ENCODE measurements around the gene DHFR2. TPM values are rescaled to one million over a fixed set of nuclear protein-coding genes. Genes with fewer than 3 reads are reported as not detected.

Gene DHFR2
- total RNA-seq, 5 donors from 2014 or later (not counting 1 experiment from before 2014, with no cell fraction given) = 3.5 to 11.4 (median 8.6) TPM

DNA sequence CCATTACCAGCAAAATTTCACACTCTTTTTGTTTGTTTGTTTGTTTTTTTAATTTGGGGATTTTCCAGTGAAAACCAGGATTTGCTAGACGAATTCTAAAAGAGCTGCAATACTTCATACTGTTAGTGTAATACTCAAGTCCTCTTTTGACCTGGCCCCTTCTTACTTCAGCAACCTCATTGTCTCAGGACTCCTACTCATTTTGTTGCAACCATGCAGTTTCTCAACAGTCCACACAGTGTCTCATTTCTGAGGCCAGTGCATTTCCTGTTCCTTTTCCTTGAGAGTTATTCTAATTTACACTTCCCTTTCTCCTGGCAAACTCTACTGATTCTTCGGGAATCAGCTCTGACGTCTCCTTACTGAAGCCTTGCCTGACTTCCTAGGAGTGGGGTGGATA, 35.7 kb upstream of the DHFR2 start:
- H3K4me3 ChIP-seq (ENCODE audit: control insufficient read depth in 1 of 2, extremely low read depth in 1 of 2, low read length in 1 of 2) = no peak overlapping the region
- H3K9me3 Mint-ChIP-seq = no peaks in the 10 kb centered on the region
- no peaks in the 10 kb centered on the region for H3K4me1 ChIP-seq (ENCODE audit: control insufficient read depth in 1 of 2, extremely low read depth in 1 of 2, insufficient read depth in 2 of 2, low read length in 2 of 2)
- H3K9me3 ChIP-seq = no peaks in the 10 kb centered on the region
- CTCF ChIA-PET = no interaction called here
- H3K36me3 Mint-ChIP-seq = peaks cover 56% of the 10 kb centered on the region
- no CpG with 5 or more reads among the region's 3 CpGs for WGBS (ENCODE audit: insufficient coverage)
- POLR2A ChIA-PET = no interaction called here
- H3K27me3 Mint-ChIP-seq = no peaks in the 10 kb centered on the region
- H3K4me1 Mint-ChIP-seq = no peaks in the 10 kb centered on the region
- no peak overlapping the region for H3K27ac ChIP-seq (ENCODE audit: low read length)
- ATAC-seq (replicated peaks in 1 of 4) = no peak
- no peak overlapping the region for H3K27ac Mint-ChIP-seq
- no peak overlapping the region for H3K4me3 Mint-ChIP-seq
- peaks cover 5 to 66% of the 10 kb centered on the region in 2 donors for H3K36me3 ChIP-seq (ENCODE audit: control insufficient read depth in 2 of 2, extremely low read depth in 1 of 2, insufficient read depth in 1 of 2, low read length in 1 of 2)
- no peaks in the 10 kb centered on the region for H3K27me3 ChIP-seq (replicated peaks in 1 of 2; ENCODE audit: control insufficient read depth in 2 of 2, extremely low read depth in 1 of 2, insufficient read depth in 2 of 2, low read length in 1 of 2)
- DNase-seq = no peak

DNA sequence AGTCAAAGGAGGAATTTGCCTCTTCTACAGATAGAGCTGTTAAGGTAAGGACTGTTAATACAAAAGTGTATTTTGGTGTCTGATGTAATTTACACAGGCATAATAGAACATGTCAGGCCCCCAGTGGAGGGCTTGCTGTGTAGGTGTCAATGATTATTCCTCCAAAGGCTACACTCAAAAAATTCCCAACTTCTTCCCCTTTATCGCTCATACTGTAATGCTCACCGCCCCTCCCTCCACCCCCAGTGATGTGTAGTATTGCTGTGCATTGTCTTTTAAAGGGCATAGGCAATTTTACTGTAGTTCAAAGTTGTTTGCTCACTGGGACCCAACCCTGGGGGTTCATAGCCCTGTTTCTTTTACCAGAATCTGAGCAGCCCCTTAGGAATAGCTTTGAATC, 32.4 kb upstream of the DHFR2 start:
- H3K36me3 ChIP-seq (ENCODE audit: control insufficient read depth in 2 of 2, extremely low read depth in 1 of 2, insufficient read depth in 1 of 2, low read length in 1 of 2) = peaks cover 5 to 76% of the 10 kb centered on the region in 2 donors
- no peak overlapping the region for H3K4me3 ChIP-seq (ENCODE audit: control insufficient read depth in 1 of 2, extremely low read depth in 1 of 2, low read length in 1 of 2)
- Mint-ChIP-seq H3K4me1 (no peaks in the 10 kb centered on the region), H3K9me3 (no peaks in the 10 kb centered on the region), H3K36me3 (peaks cover 68% of the 10 kb centered on the region), H3K27ac (no peak overlapping the region), H3K4me3 (no peak overlapping the region), H3K27me3 (no peaks in the 10 kb centered on the region)
- no peak overlapping the region for H3K27ac ChIP-seq (ENCODE audit: low read length)
- H3K9me3 ChIP-seq = no peaks in the 10 kb centered on the region
- ATAC-seq (replicated peaks in 1 of 4) (no peak), DNase-seq (no peak)
- POLR2A ChIA-PET = interaction anchor here in 1 of 2 donors (0.6 kb wide), 1 partner anchor 105 kb away, joined by 4 read pairs; no protein-coding TSS in a partner anchor
- no peaks in the 10 kb centered on the region for H3K4me1 ChIP-seq (ENCODE audit: control insufficient read depth in 1 of 2, extremely low read depth in 1 of 2, insufficient read depth in 2 of 2, low read length in 2 of 2)
- CTCF ChIA-PET = interaction anchor here (0.6 kb wide), 2 partner anchors 29 to 92 kb away, joined by 3 to 5 read pairs; no protein-coding TSS in a partner anchor
- no peaks in the 10 kb centered on the region for H3K27me3 ChIP-seq (replicated peaks in 1 of 2; ENCODE audit: control insufficient read depth in 2 of 2, extremely low read depth in 1 of 2, insufficient read depth in 2 of 2, low read length in 1 of 2)
- WGBS (ENCODE audit: insufficient coverage) = no CpG with 5 or more reads among the region's 2 CpGs

- WGBS (ENCODE audit: insufficient coverage) = 80% methylated on average over 1 of the region's 1 CpG
- Histone ChIP-seq H3K27ac (ENCODE audit: low read length) (no peak overlapping the region), H3K4me1 (ENCODE audit: control insufficient read depth in 1 of 2, extremely low read depth in 1 of 2, insufficient read depth in 2 of 2, low read length in 2 of 2) (no peaks in the 10 kb centered on the region), H3K4me3 (ENCODE audit: control insufficient read depth in 1 of 2, extremely low read depth in 1 of 2, low read length in 1 of 2) (no peak overlapping the region), H3K27me3 (replicated peaks in 1 of 2; ENCODE audit: control insufficient read depth in 2 of 2, extremely low read depth in 1 of 2, insufficient read depth in 2 of 2, low read length in 1 of 2) (no peaks in the 10 kb centered on the region), H3K36me3 (ENCODE audit: control insufficient read depth in 2 of 2, extremely low read depth in 1 of 2, insufficient read depth in 1 of 2, low read length in 1 of 2) (peaks cover 5 to 67% of the 10 kb centered on the region in 2 donors), H3K9me3 (no peaks in the 10 kb centered on the region)
- ATAC-seq (replicated peaks in 1 of 4) (no peak), DNase-seq (no peak)
- Mint-ChIP-seq H3K9me3 (no peaks in the 10 kb centered on the region), H3K4me3 (no peak overlapping the region), H3K4me1 (no peaks in the 10 kb centered on the region), H3K27ac (no peak overlapping the region), H3K27me3 (no peaks in the 10 kb centered on the region), H3K36me3 (peaks cover 68% of the 10 kb centered on the region)
- ChIA-PET POLR2A (no interaction called here), CTCF (no interaction called here)
Measured at GRCh38 chr3:94093151-94093550, 30.4 kb upstream of the DHFR2 start.

DNA sequence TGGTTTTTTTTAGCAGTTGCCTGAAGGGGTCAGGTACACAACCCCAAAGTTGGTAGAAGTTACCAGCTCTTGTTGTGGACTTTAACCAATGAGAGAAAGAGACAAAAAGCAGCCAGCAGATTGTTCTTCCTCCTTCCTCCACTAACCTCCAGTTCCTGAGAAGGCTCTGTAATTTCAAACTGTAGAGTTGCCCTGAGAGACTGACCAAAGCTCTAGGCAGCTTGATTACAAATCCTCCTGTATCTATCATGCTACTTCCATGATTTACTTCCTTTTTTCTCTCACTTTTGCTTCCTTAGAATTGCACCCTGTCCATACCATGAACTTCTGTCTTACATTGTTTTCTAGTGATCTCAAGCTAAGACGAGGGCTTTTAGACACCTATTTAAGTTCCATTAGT, 29.4 kb upstream of the DHFR2 start:
- no peaks in the 10 kb centered on the region for H3K9me3 Mint-ChIP-seq
- H3K27ac Mint-ChIP-seq = no peak overlapping the region
- Histone ChIP-seq H3K4me1 (ENCODE audit: control insufficient read depth in 1 of 2, extremely low read depth in 1 of 2, insufficient read depth in 2 of 2, low read length in 2 of 2) (no peaks in the 10 kb centered on the region), H3K4me3 (ENCODE audit: control insufficient read depth in 1 of 2, extremely low read depth in 1 of 2, low read length in 1 of 2) (no peak overlapping the region), H3K9me3 (no peaks in the 10 kb centered on the region), H3K27me3 (replicated peaks in 1 of 2; ENCODE audit: control insufficient read depth in 2 of 2, extremely low read depth in 1 of 2, insufficient read depth in 2 of 2, low read length in 1 of 2) (no peaks in the 10 kb centered on the region), H3K27ac (ENCODE audit: low read length) (no peak overlapping the region), H3K36me3 (ENCODE audit: control insufficient read depth in 2 of 2, extremely low read depth in 1 of 2, insufficient read depth in 1 of 2, low read length in 1 of 2) (peaks cover 5 to 58% of the 10 kb centered on the region in 2 donors)
- CTCF ChIA-PET = no interaction called here
- peaks cover 68% of the 10 kb centered on the region for H3K36me3 Mint-ChIP-seq
- no peak for ATAC-seq (replicated peaks in 1 of 4)
- H3K4me3 Mint-ChIP-seq = no peak overlapping the region
- H3K27me3 Mint-ChIP-seq = no peaks in the 10 kb centered on the region
- POLR2A ChIA-PET = no interaction called here
- H3K4me1 Mint-ChIP-seq = no peaks in the 10 kb centered on the region
- no CpG with 5 or more reads among the region's 1 CpG for WGBS (ENCODE audit: insufficient coverage)
- no peak for DNase-seq

- Mint-ChIP-seq H3K36me3 (peaks cover 51% of the 10 kb centered on the region), H3K4me1 (no peaks in the 10 kb centered on the region), H3K4me3 (no peak overlapping the region), H3K9me3 (no peaks in the 10 kb centered on the region), H3K27me3 (no peaks in the 10 kb centered on the region), H3K27ac (no peak overlapping the region)
- POLR2A ChIA-PET = no interaction called here
- no peak for DNase-seq
- WGBS (ENCODE audit: insufficient coverage) = 100% methylated on average over 1 of the region's 1 CpG
- peaks cover 5 to 47% of the 10 kb centered on the region in 2 donors for H3K36me3 ChIP-seq (ENCODE audit: control insufficient read depth in 2 of 2, extremely low read depth in 1 of 2, insufficient read depth in 1 of 2, low read length in 1 of 2)
- H3K27ac ChIP-seq (ENCODE audit: low read length) = no peak overlapping the region
- no peak overlapping the region for H3K4me3 ChIP-seq (ENCODE audit: control insufficient read depth in 1 of 2, extremely low read depth in 1 of 2, low read length in 1 of 2)
- H3K4me1 ChIP-seq (ENCODE audit: control insufficient read depth in 1 of 2, extremely low read depth in 1 of 2, insufficient read depth in 2 of 2, low read length in 2 of 2) = no peaks in the 10 kb centered on the region
- CTCF ChIA-PET = interaction anchor here in 1 of 2 donors (0.7 kb wide), 1 partner anchor 246 kb away, joined by 7 read pairs; no protein-coding TSS in a partner anchor
- ATAC-seq (replicated peaks in 1 of 4) = no peak
- no peaks in the 10 kb centered on the region for H3K9me3 ChIP-seq
- H3K27me3 ChIP-seq (replicated peaks in 1 of 2; ENCODE audit: control insufficient read depth in 2 of 2, extremely low read depth in 1 of 2, insufficient read depth in 2 of 2, low read length in 1 of 2) = no peaks in the 10 kb centered on the region
Measured at GRCh38 chr3:94089126-94089525, 26.4 kb upstream of the DHFR2 start.

- POLR2A ChIA-PET = interaction anchor here in 1 of 2 donors (0.6 kb wide), 1 partner anchor 14 kb away, joined by 3 read pairs; no protein-coding TSS in a partner anchor
- H3K9me3 ChIP-seq = no peaks in the 10 kb centered on the region
- Mint-ChIP-seq H3K4me1 (peaks cover 35 to 45% (median 40%) of the 10 kb centered on the region in 3 donors), H3K4me3 (no peak overlapping the region), H3K9me3 (peaks cover 0 to under 1% (median 0%) of the 10 kb centered on the region in 3 donors), H3K27me3 (no peaks in the 10 kb centered on the region), H3K27ac (no peak overlapping the region), H3K36me3 (peaks cover 36% of the 10 kb centered on the region)
- H3K27ac ChIP-seq (ENCODE audit: low read length) = no peak overlapping the region
- H3K36me3 ChIP-seq (ENCODE audit: control insufficient read depth in 2 of 2, extremely low read depth in 1 of 2, insufficient read depth in 1 of 2, low read length in 1 of 2) = peaks cover 5 to 20% of the 10 kb centered on the region in 2 donors
- H3K4me3 ChIP-seq (ENCODE audit: control insufficient read depth in 1 of 2, extremely low read depth in 1 of 2, low read length in 1 of 2) = no peak overlapping the region
- H3K4me1 ChIP-seq (ENCODE audit: control insufficient read depth in 1 of 2, extremely low read depth in 1 of 2, insufficient read depth in 2 of 2, low read length in 2 of 2) = peaks cover 0 to 14% of the 10 kb centered on the region in 2 experiments
- ATAC-seq (replicated peaks in 1 of 4) (no peak), DNase-seq (no peak)
- CTCF ChIA-PET = no interaction called here
- no peaks in the 10 kb centered on the region for H3K27me3 ChIP-seq (replicated peaks in 1 of 2; ENCODE audit: control insufficient read depth in 2 of 2, extremely low read depth in 1 of 2, insufficient read depth in 2 of 2, low read length in 1 of 2)
- 62% methylated on average over 2 of the region's 4 CpGs for WGBS (ENCODE audit: insufficient coverage)
Measured at GRCh38 chr3:94083261-94083660, 20.5 kb upstream of the DHFR2 start.
